Right lung (tissue), 10 donors: ENCODE measurements around the gene MORF4L1. TPM values are rescaled to one million over a fixed set of nuclear protein-coding genes. Genes with fewer than 3 reads are reported as not detected.
A peak's percentile ranks its signal among the peaks of the same experiment; 100 is the strongest.
"Not testable (repeated sequence)": the region's sequence is repeated elsewhere in the genome, so short reads cannot be mapped to it uniquely, and the experiment has no call there.

Experiments used
- DNase-seq, 2 donors: peaks; one replicate each; pipeline ENCODE4 v3.0.0-alpha.2; 2013
- long read RNA-seq, 8 donors: transcript quantifications; one replicate each; lab custom pipeline, GENCODE V29; 2026
- polyA plus RNA-seq, 5 donors: library from polyadenylated mRNA; unstranded; fragments of 120-200 nt; gene quantifications; one replicate each; pipeline versions ENCODE4 v1.2.1 to v1.2.3, GENCODE V29; 2013; ENCODE audit warnings: inconsistent platforms in 1 of 5, low replicate concordance in 1 of 5; ENCODE audit not compliant: insufficient read length in 5 of 5, insufficient read depth in 1 of 5

Gene MORF4L1
- polyA plus RNA-seq: 100 to 1,000 TPM; 694 to 853 (median 735) TPM
- long read RNA-seq, donor 1, transcript MORF4L1-203 (12 exons, 1,880 nt): major isoform, 186 of 354 reads
- long read RNA-seq, donor 1, transcript MORF4L1-216 (5 exons, 448 nt): minor isoform, 30 of 354 reads
- long read RNA-seq, donor 1, partial matches to known transcripts: 123 of 354 reads
- long read RNA-seq, donor 1, other reads (novel, unspliced or antisense): 8 of 354 reads
- long read RNA-seq, donor 2, transcript MORF4L1-216 (5 exons, 448 nt): minor isoform, 7 of 143 reads
- long read RNA-seq, donor 2, transcript MORF4L1-203 (12 exons, 1,880 nt): major isoform, 99 of 143 reads
- long read RNA-seq, donor 2, partial matches to known transcripts: 32 of 143 reads
- long read RNA-seq, donor 2, other reads (novel, unspliced or antisense): 5 of 143 reads
- long read RNA-seq, donor 3, transcript MORF4L1-203 (12 exons, 1,880 nt): major isoform, 147 of 751 reads
- long read RNA-seq, donor 3, transcript MORF4L1-216 (5 exons, 448 nt): minor isoform, 14 of 751 reads
- long read RNA-seq, donor 3, partial matches to known transcripts: 571 of 751 reads
- long read RNA-seq, donor 3, other reads (novel, unspliced or antisense): 10 of 751 reads
- long read RNA-seq, donor 4, transcript MORF4L1-216 (5 exons, 448 nt): minor isoform, 28 of 552 reads
- long read RNA-seq, donor 4, transcript MORF4L1-203 (12 exons, 1,880 nt): major isoform, 82 of 552 reads
- long read RNA-seq, donor 4, partial matches to known transcripts: 438 of 552 reads
- long read RNA-seq, donor 4, other reads (novel, unspliced or antisense): 0 of 552 reads
- long read RNA-seq, donor 5, transcript MORF4L1-203 (12 exons, 1,880 nt): major isoform, 209 of 928 reads
- long read RNA-seq, donor 5, transcript MORF4L1-216 (5 exons, 448 nt): minor isoform, 20 of 928 reads
- long read RNA-seq, donor 5, transcript MORF4L1-206 (6 exons, 1,074 nt): minor isoform, 6 of 928 reads
- long read RNA-seq, donor 5, transcript MORF4L1-204 (4 exons, 591 nt): minor isoform, 6 of 928 reads
- long read RNA-seq, donor 5, partial matches to known transcripts: 663 of 928 reads
- long read RNA-seq, donor 5, other reads (novel, unspliced or antisense): 21 of 928 reads
- long read RNA-seq, donor 6, transcript MORF4L1-206 (6 exons, 1,074 nt): minor isoform, 6 of 306 reads
- long read RNA-seq, donor 6, transcript MORF4L1-203 (12 exons, 1,880 nt): major isoform, 177 of 306 reads
- long read RNA-seq, donor 6, transcript MORF4L1-216 (5 exons, 448 nt): minor isoform, 41 of 306 reads
- long read RNA-seq, donor 6, partial matches to known transcripts: 66 of 306 reads
- long read RNA-seq, donor 6, other reads (novel, unspliced or antisense): 12 of 306 reads
- long read RNA-seq, donor 7, transcript MORF4L1-206 (6 exons, 1,074 nt): minor isoform, 5 of 332 reads
- long read RNA-seq, donor 7, transcript MORF4L1-216 (5 exons, 448 nt): minor isoform, 39 of 332 reads
- long read RNA-seq, donor 7, transcript MORF4L1-203 (12 exons, 1,880 nt): major isoform, 191 of 332 reads
- long read RNA-seq, donor 7, partial matches to known transcripts: 65 of 332 reads
- long read RNA-seq, donor 7, other reads (novel, unspliced or antisense): 26 of 332 reads
- long read RNA-seq, donor 8, transcript MORF4L1-203 (12 exons, 1,880 nt): major isoform, 60 of 155 reads
- long read RNA-seq, donor 8, transcript MORF4L1-216 (5 exons, 448 nt): minor isoform, 13 of 155 reads
- long read RNA-seq, donor 8, partial matches to known transcripts: 40 of 155 reads
- long read RNA-seq, donor 8, other reads (novel, unspliced or antisense): 38 of 155 reads

DNA sequence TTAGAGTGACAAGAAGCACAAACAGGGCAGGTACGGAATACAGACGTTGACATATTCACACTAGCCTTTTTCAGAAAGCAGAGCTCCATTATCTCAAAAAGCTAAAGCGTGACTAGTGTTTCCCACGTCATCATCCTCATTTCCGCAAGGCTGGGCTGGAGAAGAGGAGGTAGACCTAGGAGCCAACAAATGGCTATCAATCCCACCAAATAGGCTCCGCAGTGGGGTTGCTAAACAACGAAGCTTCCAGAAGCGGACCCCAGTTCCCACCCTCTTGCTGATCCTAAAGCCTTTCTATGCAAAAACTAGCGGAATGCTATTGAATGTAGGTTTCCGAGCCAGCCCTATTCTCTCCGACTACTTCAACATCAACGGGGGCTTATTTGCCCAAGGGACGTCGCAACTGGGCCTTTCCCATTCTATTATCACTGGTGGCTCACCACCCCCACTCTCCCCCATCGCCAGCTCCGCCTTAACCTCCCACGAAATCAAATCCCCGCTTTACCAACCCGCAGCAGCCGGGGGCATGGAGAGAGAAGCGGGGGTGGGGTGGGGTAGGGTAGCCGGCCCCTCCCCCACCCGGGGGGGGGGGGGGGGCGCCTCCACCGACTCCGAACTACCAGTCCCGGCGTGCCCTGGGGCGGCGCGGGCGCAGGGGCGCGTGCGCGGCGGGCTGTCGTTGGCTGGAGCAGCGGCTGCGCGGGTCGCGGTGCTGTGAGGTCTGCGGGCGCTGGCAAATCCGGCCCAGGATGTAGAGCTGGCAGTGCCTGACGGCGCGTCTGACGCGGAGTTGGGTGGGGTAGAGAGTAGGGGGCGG lies at the start of gene MORF4L1:
Gene MORF4L1, plus strand, starts transcription at position 736 of the 817 bp plus-strand sequence. CDS start 128 bp downstream, outside the sequence.
- DNase-seq: peak; percentile 97 to 98

GRCh38 chr15:78828920-78829319 lies 43.8 kb upstream of the MORF4L1 start:
- DNase-seq: no peak

- DNase-seq: no peak
These were observed 42.0 kb upstream of the MORF4L1 start for GRCh38 chr15:78830514-78831228.

- DNase-seq: no peak
These were observed 41.2 kb upstream of the MORF4L1 start for GRCh38 chr15:78831229-78832207.

DNA sequence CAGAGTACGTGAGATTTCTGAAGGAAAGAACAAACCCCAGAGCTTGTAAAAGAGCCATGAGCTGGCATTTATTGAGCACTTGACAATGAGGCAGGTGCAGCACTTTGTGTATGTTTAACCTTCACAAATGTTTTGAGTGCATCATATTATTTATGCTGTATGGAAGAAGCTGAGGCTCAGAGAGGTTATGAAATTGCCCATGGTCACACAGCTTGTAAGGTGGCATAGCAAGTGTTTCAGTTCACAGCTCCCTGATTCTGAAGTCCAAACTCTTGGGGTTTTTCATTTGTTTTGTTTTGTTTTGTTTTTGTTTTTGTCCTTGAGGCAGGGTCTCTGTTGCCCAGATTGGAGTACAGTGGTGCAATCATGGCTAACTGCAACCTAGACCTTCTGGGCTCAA lies 36.4 kb upstream of the MORF4L1 start:
- DNase-seq: no peak

DNA sequence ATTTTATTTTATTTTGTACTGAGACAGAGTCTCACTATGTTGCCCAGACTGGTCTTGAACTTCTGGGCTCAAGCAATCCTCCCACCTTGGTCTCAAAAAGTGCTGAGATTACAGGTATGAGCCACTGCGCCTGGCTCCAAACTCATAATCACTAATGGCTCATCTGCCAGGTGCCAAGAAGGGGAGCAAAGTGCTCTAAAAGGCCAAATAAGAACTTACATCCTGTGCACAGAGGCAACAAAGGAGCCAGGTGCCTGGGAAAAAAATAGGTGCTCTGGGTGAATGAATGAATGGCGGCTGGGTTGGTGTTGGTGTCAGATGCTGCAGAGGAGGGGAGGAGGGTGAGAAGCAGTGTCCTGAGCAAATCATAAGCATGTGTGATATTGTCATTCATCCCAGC lies 35.6 kb upstream of the MORF4L1 start:
- no peak for DNase-seq

GRCh38 chr15:78837543-78837942 lies 35.1 kb upstream of the MORF4L1 start:
- no peak for DNase-seq

- peak; percentile 48 to 69 for DNase-seq
These were observed 34.2 kb upstream of the MORF4L1 start for GRCh38 chr15:78838489-78838888.

GRCh38 chr15:78839151-78839550 lies 33.5 kb upstream of the MORF4L1 start:
- DNase-seq: not testable (repeated sequence)

DNA sequence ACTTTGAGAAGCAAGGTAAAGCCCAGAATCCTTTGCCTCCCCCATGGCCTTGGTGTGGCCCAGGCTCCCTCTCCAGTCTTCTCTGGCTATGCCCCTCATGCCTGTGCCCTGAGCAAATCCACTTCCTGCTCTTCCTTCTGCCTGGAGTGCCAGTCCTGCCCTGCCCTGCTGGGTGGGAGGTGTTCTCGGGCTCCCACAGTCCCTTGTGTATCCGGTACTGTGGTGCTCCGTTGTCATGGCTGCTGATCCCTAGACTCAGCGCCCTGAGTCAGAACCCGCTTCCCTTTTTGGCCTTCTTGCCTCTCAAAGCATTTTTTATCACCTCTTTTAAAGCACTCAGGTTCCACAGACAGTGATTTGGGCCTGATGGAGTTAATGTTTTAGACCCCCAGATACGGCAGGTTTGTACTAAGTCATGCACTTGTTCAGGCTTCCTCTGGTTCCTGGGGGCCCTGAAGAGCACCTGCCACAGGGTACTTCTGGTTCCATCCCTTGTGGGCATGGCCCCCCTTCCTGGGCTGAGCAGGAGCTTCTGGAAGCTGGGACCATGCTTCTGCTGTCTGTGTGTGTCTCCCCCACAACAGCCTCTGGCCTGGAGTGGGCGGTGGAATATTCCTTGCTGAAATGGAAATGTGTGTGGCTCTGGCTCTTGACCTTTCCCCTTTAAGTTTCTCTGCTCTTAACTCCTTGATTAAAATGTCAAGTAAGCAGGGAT lies 31.9 kb upstream of the MORF4L1 start:
- no peak for DNase-seq

DNA sequence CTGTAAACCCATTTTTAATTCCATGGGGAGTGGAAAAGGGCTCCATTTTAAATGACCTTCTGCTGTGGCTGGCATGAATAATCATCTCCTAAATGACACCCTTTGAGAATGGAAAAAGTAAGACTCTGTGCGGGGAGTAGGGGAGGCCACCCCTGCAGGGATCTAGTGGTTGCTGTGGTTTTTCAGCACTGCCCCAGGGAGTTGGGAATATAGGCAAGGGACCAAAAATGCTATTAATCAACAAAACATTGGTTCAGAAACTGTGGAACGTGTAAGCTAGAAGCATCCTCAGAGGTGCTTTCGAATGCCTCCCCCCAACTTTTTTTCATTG lies 31.3 kb upstream of the MORF4L1 start:
- DNase-seq: no peak

DNA sequence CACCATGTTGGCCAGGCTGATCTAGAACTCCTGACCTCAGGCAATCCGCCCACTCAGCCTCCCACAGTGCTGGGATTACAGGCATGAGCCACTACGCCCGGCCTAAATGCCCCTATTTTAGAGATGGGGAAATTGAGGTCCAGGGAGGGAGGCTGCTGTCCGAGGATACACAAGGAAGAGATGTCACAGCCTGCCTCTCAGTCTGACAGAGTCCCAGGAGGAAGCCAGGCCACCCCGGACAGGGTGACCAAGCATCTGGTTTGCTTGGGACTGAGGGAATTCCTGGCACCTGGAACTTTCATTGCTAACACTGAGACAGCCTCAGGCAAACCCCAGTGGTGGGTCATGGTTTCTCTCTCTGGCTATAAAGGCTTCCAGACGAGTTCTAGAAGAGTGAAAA lies 30.8 kb upstream of the MORF4L1 start:
- DNase-seq: no peak

DNA sequence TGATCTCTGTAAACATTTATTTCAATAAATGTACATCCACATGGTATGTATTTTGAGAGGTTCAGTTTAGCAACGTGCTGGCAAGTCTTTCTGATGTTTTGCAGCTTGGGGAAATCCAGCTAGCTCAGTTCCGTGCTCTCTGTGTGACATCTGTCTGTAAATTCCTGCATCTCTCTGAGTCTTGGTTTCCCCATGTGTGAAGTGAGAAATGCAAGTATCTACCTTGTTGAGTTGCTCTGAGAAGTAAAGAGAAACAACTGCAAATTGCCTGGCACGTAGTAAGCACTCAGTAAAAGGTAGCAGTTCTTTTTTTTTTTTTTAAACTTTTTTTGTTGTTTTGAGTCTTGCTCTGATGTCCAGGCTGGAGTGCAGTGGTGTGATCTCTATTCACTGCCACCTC lies 30.2 kb upstream of the MORF4L1 start:
- DNase-seq: no peak

GRCh38 chr15:78846906-78847305 lies 25.8 kb upstream of the MORF4L1 start:
- DNase-seq: not testable (repeated sequence)

GRCh38 chr15:78847387-78847906 lies 25.2 kb upstream of the MORF4L1 start:
- not testable (repeated sequence) for DNase-seq

GRCh38 chr15:78850352-78850751 lies 22.3 kb upstream of the MORF4L1 start:
- no peak for DNase-seq
